Lower leg skin (tissue), 3 donors: Measurements from ENCODE around the gene GNAT1.

Experiments
- POLR2A ChIP-seq, 2 donors: fragments of 450-650 bp; IDR thresholded peaks; one replicate each; pipeline ENCODE4 v1.6.1; 2016 to 2017; ENCODE audit warnings: antibody characterized with exemption in 2 of 2, mild to moderate bottlenecking in 1 of 2, moderate library complexity in 1 of 2
- TF ChIP-seq, protein P1 (sequence below), 3 donors: fragments of 450-650 bp; IDR thresholded peaks; one replicate each; pipeline ENCODE4 v1.5.1; 2016; ENCODE audit warnings: antibody characterized with exemption in 3 of 3, mild to moderate bottlenecking in 3 of 3, moderate library complexity in 2 of 3

- TF ChIP-seq, protein P1, sequence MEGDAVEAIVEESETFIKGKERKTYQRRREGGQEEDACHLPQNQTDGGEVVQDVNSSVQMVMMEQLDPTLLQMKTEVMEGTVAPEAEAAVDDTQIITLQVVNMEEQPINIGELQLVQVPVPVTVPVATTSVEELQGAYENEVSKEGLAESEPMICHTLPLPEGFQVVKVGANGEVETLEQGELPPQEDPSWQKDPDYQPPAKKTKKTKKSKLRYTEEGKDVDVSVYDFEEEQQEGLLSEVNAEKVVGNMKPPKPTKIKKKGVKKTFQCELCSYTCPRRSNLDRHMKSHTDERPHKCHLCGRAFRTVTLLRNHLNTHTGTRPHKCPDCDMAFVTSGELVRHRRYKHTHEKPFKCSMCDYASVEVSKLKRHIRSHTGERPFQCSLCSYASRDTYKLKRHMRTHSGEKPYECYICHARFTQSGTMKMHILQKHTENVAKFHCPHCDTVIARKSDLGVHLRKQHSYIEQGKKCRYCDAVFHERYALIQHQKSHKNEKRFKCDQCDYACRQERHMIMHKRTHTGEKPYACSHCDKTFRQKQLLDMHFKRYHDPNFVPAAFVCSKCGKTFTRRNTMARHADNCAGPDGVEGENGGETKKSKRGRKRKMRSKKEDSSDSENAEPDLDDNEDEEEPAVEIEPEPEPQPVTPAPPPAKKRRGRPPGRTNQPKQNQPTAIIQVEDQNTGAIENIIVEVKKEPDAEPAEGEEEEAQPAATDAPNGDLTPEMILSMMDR (IDR thresholded peaks at IDR 0.05), result no peak
- no peak for TF ChIP-seq POLR2A (IDR thresholded peaks at IDR 0.05)
Observed at GRCh38 chr3:50167841-50168209, 23.6 kb upstream of the GNAT1 start.
